Posterior vena cava (tissue), 2 donors: ENCODE results near the gene GNAI2. TPM values are rescaled to one million over a fixed set of nuclear protein-coding genes. Genes with fewer than 3 reads are reported as not detected.
"Not testable (repeated sequence)": the region's sequence is repeated elsewhere in the genome, so short reads cannot be mapped to it uniquely, and the experiment has no call there.

Source experiments
- DNase-seq: peaks from one replicate; pipeline ENCODE4 v3.0.0-alpha.2; 2020; ENCODE audit warnings: low spot score
- intact Hi-C, 2 donors: fragments of 100-400 bp; cut with DNase I; formaldehyde crosslinking; loops; one replicate each; pipeline versions ENCODE4 v1.14.1 to v1.14.2; 2022 to 2023
- total RNA-seq, 2 donors: library from RNA; stranded (reverse); fragmentation: NEBNext Ultra II Directional; extraction: Animal tissue kit (Norgen Biotek cat#: 25700); gene quantifications; one replicate each; pipeline ENCODE4 v1.2.1, GENCODE V29; 2021
- donor health status: DM: yes; HTN: yes; CAD: no.
- donor health status: DM: yes; HTN: yes; CAD: no.

Gene GNAI2
- total RNA-seq, 2 donors from 2014 or later: 261 to 265 TPM

DNA sequence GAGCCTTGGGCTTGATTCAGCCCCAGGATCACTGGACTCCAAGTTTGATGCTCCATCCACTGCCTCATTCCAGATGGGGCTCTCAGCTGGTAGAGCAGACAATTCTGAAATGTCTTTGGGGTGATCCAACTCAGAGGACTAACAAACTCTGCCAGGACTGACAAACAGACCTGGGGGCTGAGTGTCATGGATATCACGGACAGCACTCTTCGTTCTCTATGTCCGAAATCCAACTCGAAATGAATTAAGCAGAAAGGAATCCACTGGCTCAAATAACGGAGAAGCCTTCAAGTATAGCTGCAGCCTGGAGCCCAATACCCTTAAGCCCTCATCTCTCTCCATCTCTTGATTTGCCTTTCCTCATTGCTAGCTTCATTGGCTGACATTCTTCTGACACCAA, 16.7 kb upstream of the GNAI2 start:
- no peak for DNase-seq
- intact Hi-C loops: no loop called here

DNA sequence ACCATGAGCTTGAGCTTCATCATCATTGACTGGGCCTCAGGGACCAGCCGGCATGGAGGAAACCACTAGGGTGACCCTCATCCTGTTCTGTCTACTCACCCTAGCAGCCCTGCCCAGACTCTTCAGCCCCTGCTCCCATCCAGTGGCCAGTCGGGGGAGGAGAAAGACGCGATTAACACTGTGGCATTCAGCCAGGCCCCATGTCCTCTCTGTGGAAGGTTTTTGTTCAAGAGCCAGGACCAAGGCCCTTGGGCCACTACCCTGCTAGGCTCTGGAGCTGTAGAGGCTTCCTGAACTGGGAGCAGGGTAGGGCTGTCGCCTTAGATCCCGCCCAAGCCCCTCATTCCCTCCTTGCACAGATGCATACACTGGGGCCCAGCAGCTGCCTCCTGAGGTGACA, 15.9 kb upstream of the GNAI2 start:
- intact Hi-C loops: no loop called here
- DNase-seq: no peak

DNA sequence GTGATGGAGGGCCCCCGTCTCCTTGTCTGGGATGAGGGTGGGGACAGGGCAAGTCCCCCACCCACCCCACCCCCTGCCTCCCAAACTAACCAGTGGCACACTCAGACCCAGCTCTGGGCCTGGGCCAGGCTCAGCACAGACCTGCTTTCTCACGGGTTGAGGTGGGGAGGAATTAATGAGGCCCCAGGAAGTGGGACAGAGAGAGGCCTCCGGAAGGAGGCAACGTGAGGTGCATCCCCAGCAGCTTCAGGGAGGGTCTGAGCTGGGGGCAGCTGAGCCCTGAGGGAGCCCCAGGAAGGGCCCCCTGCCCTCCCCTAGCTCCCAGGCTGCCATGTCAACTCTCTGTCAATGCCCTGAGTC, 15.0 kb upstream of the GNAI2 start:
- intact Hi-C loops: no loop called here
- no peak for DNase-seq

DNA sequence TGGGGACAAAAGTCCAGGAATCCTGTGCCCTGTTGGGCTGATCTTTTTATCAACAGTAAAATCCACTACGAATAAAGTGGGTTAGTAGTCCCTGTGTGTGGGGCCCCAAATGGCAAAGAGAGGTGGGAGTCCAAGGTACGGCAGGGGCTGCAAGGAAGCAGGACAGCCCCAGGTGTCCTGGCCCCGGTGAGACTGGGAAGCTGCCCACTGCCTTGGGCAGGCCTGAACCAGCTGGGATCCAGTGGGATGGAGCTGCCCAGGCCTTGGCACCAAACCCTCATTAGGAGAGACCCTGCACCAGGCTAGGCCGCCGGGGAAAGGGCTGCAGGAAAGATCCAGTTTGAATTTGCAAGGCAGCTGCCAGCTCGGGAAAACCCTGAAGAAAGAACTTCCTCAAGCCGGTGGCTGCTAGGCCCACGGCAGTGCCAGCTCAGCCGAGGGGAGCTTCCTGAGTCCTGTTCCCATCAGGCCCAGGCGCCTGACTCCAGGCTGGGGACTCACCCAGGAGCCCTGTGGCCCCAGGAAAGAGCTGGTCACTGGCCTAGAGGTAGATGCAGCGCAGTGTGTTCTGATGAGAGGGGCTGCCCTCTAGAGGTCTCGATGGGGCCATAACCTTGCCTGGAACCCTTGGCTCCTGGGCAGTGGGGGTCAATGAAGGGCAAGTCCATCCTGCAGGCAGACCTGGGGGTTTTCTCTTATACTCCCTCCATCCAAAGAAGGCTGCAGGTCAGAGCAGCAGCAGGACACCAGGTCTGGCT, 14.4 kb upstream of the GNAI2 start:
- intact Hi-C loops: no loop called here
- DNase-seq: no peak

DNA sequence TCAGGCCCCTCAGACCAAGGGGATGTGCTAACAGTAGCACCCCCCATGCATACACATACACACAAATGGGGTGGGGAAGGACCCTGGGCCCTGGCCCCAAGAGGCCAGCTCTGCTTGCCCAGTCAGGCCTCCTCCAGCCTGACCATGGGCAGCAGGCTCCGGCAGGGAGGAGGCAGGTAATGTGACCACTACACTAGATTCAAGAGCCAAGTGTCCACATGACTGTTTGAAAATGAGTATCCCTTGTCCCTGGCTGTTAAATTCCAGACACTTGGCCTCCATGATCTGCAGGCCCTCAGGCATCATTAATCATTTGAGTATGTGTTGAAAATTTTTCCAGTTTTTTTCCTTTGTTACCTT, 13.9 kb upstream of the GNAI2 start:
- intact Hi-C loops: no loop called here
- DNase-seq: no peak

DNA sequence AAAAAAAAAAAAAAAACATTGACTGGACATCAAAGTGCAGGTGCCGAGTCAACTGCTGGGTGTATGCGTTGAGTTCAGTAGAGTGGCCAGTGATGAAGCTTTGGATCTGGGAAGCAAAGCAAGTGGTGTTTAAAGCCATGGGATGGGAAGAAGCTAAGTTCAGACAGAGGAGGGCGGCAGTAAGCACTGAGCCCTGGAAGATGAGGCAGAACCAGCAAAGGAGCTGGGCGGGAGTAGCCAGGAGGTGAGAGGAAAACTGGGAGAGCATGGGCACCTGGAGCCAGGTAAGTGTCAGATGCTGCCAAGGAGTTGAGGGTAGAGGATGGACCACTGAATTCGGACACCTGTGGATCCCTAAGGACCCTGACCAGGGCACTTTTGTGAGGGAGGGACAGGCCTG, 11.4 kb upstream of the GNAI2 start:
- intact Hi-C loops: loop anchor here (2.0 to 5.0 kb wide), 2 partner anchors 30 to 48 kb away; no protein-coding TSS in a partner anchor
- no peak for DNase-seq

DNA sequence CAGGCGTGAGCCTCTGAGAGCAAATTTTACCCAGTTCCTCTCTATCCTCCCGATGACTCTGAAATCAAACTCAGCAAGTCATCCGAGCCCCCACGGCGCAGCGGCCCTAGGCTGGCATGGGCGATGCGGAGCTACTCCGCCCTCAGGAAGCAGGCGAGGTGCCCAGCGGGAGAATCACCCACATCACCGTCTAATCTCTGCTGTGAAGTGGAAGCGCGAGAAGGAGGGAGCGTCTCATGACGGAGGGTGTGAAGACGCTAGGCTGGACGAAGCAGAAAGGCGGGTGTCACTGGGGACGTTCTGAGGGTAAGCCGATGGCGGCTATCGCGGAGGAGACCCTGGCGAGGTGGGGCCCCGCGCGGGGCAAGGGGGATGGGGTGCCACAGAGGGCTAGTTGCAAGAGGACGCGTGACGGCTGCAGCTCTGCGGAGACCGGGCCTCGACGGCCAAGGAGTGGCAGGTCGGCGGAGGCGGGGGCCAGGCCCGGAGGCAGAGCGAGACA, 9.1 kb upstream of the GNAI2 start:
- DNase-seq: peak; percentile 86

DNA sequence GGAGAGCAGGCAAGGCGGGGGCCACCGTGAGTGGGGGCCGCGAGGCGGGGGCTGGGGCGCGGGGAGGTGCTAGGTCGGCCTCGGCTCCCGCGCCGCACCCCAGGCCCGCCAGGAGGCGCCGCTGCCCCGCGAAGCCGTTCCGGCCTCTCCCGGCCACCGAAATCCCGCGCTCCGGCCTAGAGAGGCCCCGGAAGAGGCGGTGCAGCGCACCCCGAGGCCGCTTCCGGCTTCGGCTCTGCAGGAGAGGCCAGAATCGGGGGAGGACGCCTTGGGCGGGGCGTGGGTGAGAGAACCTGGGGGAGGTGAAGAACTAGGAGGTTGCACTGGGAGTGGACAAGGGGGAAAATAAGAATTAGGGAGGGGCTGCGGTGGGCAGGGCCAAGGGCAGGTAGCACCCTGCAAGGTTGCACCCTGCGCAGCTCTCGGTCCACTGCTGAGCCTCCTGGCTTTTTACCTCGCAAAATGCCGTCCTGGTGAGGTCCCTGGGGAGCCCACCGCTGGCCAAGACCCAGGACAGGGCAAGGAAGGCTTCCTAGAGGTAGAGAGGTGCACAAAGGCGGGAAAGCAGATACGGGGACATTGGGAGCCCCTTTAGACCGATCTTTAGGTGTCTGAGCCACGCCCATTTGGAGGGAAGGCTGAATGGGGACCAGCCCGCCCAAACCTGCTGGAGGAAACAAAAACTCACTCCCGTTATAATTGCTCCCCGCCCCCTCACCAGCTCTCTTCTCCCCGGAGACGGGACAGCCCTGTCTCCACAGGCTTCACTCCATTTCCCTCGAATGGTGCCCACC, 8.4 kb upstream of the GNAI2 start:
- peak; percentile 97 for DNase-seq
- intact Hi-C loops: loop anchor here (2.0 to 5.0 kb wide), 3 partner anchors 19 to 45 kb away; no protein-coding TSS in a partner anchor

More for the DNA sequence above, 9.1 kb upstream of the GNAI2 start:
- intact Hi-C loops: loop anchor here (2.0 to 5.0 kb wide), 3 partner anchors 20 to 45 kb away; no protein-coding TSS in a partner anchor

DNA sequence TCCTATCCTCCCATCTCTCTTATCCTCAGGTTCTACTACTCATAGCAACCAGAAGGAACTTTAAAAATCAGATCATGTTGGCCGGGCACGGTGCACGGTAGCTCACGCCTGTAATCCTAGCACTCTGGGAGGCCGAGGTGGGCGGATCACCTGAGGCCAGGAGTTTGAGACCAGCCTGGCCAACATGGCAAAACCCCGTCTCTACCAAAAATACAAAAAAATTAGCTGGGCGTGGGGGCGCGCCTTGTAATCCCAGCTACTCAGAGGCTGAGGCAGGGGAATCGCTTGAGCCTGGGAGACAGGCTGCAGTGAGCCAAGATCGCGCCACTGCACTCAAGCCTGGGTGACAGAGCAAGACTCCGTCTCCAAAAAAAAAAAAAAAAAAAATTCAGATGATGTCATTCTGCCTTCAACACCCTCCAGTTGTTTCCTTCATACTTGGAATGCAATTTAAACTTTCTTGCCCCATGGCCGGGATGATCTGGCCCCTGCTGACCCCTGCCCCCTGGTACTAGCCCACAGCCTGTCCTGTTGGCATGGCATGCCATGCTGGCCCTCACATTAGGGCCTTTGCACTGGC, 7.7 kb upstream of the GNAI2 start:
- intact Hi-C loops: loop anchor here in 1 of 2 donors (5.0 kb wide), 1 partner anchor 44 kb away; no protein-coding TSS in a partner anchor

DNA sequence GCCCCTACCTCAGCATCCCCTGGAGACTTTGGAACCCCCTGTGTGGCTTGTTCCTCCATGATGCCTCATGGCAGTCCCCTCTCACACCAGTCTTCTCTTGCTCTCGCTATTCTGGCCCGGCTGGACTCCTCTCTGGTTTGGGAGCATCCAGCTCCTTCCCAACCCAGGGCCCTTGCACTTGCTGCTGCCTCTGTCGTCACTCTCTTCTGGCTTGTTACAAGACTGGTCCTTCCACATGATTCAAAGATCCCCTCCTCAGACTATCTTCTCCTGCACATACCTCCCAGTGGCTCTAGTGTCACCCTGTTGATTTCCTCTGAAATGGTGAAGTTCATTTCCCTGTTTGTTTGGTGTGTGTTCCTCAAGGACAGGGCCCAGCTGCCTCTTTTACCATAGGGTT, 6.5 kb upstream of the GNAI2 start:
- DNase-seq: no peak
- intact Hi-C loops: loop anchor here in 1 of 2 donors (5.0 kb wide), 1 partner anchor 43 kb away; no protein-coding TSS in a partner anchor

More for the DNA sequence above, 7.7 kb upstream of the GNAI2 start:
- DNase-seq: not testable (repeated sequence)

DNA sequence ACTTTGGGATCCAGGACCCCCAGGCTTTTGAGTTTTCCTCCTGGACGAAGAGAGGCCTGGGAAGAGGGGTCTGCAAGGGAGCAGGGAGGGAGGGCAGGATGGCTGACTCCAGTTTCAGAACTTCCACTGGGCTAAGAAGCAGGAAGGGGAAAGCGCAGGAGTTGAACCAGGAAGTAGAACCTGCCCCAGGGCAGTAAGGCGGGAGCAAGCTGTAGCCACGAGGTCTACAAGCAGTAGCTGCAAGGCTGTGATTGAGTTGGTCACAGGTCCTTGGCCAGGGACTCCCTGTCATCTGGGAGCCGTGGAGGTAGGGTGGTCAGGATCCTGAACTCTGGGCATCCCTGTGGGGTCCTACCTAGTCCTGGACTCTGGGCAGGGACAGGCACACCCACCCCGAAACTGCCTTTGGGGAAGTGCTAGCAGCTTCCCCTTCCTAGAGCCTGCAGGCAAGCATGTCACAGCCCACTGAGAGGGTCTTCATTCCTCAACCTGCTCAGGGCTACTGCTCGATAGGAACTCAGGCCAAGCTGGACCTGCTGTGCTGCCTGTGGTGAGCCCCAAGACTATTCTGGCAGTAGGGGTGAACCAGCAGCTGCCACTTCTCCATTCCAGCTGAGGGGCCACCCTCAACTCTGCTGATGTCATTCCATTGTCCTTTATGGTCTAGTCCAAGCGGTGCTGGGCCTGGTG, 5.8 kb upstream of the GNAI2 start:
- DNase-seq: no peak
- intact Hi-C loops: no loop called here

DNA sequence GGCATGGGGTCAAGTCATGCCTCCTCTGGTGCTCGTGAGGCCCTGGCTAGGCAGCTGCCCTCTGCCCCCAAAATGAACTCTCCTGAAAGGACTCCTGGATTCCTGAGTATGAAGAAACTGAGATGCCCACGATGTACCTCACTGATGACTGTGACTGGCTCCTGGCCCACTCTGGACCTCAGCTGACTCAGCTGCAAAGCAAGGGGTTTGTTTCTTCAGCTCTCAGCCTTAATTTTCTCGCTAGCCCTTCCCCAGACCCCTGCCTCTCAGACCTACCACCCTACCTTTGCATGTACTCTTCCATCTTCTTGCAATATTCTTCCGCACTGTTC, 5.2 kb upstream of the GNAI2 start:
- intact Hi-C loops: no loop called here
- DNase-seq: no peak

DNA sequence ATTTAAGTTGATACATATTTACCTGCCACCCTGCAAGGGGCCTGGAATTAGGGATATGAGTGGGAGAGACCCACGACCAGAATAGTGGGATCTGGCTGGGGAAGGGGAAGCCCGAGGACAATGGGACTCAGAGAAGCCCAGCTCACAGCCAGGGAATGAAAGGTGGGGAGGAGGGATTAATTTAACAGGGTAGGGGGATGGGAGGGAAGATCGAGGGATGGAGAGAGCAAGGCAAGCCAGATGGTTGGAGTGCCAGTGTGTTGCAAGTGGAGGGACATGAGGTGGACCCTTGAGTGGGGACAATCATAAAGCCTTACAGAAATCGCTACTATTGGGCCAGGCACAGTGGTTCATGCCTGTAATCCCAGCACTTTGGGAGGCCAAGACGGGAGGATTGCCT, 4.4 kb upstream of the GNAI2 start:
- intact Hi-C loops: no loop called here
- DNase-seq: no peak

DNA sequence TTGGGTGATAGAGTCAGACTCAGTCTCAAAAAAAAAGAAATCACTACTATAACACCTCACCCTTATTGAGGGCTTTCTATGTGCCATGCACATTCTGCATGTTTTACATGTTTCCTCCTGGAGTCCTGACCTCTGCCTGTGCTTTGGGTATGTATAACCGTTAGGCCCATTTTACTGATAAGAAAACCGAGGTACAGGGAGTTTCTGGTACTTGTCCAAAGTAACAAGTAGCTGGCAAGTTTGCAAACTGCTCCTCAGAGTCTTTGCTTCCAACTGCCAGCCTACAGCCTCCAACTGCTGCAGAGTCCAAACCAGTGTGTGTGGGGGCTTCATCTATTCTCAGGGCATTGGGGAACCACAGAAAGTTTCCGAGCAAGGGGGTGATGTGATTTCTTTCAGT, 3.7 kb upstream of the GNAI2 start:
- intact Hi-C loops: no loop called here
- no peak for DNase-seq

DNA sequence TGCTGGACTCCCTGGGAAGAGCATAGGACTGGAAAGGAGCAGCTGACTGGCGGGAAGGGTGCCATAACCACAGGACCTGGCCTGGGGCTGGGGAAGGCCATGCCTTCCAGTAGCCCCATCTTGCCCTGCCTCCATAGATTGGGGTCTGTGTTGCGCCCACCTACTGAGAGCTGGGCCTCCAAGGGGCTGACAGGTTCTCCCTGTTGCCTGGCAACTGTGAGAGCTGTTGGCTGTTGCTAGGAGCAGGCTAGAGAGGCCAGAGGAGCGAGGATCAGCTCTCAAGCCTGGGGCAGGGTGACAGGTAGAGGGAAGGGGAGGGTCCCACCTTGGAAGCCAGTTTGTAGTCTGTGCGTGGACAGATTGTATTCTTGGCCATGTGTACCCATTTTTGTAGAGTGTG, 2.8 kb upstream of the GNAI2 start:
- intact Hi-C loops: no loop called here
- DNase-seq: no peak

DNA sequence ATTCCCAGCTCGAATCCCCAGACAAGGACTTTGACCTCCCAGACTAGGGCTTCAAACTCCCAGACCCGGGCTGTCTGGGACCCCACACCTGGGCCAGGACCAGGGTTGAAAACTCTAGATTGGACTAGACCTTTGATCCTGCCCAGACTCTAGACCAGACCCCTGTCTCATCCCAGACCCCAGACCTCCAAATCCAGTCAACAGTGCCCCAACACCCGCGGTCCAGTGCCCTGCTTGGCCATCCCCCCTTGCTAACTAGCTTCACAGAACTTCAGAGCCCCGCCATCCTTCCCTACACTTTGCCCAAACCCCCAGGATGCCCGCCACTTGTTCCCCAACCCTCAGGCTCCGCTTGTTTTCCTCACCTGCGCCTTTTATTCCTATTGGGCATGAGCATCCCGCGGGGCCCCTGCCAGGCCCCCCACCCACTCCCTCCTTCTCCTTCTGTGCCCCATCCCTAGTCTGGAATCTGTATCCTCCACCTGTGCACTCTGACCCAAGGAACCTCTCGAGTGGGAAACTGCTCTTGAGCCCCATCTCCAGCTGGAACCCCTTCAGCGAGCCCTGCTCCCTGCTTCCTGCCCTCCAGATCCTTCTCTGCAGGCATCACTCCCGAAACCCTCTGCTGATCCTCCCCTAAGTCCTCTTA, 604 bp downstream of the GNAI2 start:
- DNase-seq: no peak
- intact Hi-C loops: no loop called here

DNA sequence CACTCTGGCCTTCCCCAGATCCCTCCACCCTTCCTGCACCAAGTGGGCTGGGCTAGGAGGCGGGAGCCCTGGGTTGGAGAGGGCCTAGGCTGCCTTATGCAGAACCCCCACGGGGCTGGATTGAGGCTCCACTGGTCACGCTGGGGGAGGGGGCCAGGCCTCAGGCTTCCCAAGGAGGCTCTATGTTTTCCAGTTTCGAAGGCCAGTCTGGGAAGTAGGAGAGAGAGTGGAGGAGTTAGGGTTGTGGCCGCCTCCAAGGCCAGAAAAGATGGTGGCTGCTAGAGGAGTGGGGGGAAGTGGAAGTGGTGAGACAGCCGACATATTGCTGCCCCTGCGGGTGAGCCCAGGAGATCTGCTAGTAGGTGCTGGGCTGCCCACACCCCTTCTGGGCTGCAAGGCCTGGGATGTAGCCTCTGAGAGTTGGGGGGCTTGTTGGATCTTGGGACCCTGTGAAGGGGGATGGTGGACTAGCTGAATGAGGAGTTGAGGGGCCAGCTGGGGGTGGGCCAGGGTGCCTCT, 1.2 kb downstream of the GNAI2 start:
- DNase-seq: no peak
- intact Hi-C loops: no loop called here

DNA sequence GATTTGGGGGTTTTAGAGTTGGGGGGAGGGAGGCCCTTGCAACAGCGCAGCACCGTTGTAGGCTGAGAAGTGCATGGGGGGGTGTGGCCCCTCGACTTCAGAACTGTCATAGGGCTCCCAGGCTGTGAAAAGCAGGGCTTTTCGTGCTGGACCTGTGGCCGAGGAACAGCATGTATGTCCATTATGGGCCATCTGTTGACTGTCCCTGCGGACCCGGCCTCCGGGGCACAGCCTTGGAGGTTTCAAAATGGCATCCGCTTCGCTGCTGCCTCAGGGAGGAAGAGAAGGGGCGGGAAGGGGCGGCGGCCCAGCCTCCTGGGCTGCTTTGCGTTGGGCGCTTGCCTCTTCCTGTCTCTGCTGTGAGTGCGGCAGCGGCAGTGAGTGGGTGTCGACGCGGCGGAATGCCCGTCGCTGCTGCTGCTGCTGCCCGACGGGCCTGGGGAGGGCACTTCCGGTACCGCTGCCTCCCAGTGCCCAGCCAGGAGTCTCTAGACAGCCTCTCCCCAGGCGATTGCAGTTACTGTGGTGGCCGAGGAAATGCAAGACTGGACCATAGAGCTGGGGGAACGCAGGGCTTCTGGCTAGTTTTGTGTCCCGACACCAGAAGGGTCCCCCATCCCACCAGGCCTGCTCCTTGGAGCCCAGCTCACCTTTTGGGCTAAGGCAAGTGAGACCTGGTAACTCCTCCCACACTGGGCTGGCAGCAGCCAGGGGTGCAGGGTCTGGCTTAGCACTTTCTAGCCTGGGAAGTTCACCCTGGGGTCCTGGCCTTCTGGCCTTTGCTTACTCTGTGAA, 1.9 kb downstream of the GNAI2 start:
- intact Hi-C loops: no loop called here
- peak; percentile 96 for DNase-seq
